Measurements from ENCODE around the gene RPL7A.

DNA sequence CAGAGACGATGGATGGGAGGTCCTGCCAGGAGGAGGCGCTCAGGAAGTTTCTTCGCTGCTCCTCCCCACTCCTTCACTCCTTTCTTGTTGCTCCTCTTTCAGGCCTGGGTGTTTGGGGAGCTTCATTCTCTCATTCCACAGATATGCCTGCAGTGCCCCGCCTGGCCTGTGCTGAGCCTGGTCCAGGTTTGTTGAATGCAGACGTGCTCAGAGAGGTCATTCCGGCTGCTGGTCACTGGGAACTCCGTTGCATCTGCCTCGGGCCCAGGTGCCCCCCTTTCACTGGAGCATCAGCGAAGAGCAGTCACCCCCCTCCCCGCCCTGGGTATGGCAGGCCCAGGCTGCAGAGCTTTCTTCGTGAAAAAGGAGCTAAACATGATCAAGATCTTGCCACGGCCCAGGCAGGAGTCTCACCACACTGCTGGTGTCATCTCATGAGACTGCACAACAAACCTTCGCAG lies 27.6 kb upstream of the RPL7A start:
- TF ChIP-seq, protein P1, sequence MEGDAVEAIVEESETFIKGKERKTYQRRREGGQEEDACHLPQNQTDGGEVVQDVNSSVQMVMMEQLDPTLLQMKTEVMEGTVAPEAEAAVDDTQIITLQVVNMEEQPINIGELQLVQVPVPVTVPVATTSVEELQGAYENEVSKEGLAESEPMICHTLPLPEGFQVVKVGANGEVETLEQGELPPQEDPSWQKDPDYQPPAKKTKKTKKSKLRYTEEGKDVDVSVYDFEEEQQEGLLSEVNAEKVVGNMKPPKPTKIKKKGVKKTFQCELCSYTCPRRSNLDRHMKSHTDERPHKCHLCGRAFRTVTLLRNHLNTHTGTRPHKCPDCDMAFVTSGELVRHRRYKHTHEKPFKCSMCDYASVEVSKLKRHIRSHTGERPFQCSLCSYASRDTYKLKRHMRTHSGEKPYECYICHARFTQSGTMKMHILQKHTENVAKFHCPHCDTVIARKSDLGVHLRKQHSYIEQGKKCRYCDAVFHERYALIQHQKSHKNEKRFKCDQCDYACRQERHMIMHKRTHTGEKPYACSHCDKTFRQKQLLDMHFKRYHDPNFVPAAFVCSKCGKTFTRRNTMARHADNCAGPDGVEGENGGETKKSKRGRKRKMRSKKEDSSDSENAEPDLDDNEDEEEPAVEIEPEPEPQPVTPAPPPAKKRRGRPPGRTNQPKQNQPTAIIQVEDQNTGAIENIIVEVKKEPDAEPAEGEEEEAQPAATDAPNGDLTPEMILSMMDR (IDR thresholded peaks at IDR 0.05): no peak
- no peak for TF ChIP-seq POLR2A (IDR thresholded peaks at IDR 0.05)

Measured in transverse colon (tissue), 3 donors.